HG03135 (cell line): ENCODE results near the gene SOX18.

ENCODE experiments used
- ATAC-seq: cut with Tn5 transposase; IDR thresholded peaks from one replicate; pipeline ENCODE4 v1.9.1; 2021; ENCODE audit warnings: mild to moderate bottlenecking, moderate library complexity; ENCODE audit not compliant: unreplicated experiment

The SOX18 gene

GRCh38 chr20:64039293-64040160, 9.9 kb downstream of the SOX18 start:
- ATAC-seq = no peak

- ATAC-seq = peak; percentile 47
Observed at GRCh38 chr20:64038565-64039292, 10.7 kb downstream of the SOX18 start.

- ATAC-seq = peak; percentile 26
Observed at GRCh38 chr20:64038224-64038564, 11.2 kb downstream of the SOX18 start.

- ATAC-seq = peak; percentile 5
Observed at GRCh38 chr20:64037498-64038213, 11.8 kb downstream of the SOX18 start.

- no peak for ATAC-seq
Observed at GRCh38 chr20:64037199-64037497, 12.3 kb downstream of the SOX18 start.

GRCh38 chr20:64036346-64037198, 12.9 kb downstream of the SOX18 start:
- ATAC-seq = no peak

- ATAC-seq = no peak
Observed at GRCh38 chr20:64035933-64036345, 13.5 kb downstream of the SOX18 start, which contains the start of gene C20orf204. Gene C20orf204 (plus strand): TSS chr20:64036182. CDS start chr20:64036324, 142 bp downstream.

GRCh38 chr20:64035066-64035932, 14.1 kb downstream of the SOX18 start:
- ATAC-seq = no peak

GRCh38 chr20:64033981-64034493, 15.4 kb downstream of the SOX18 start:
- ATAC-seq = no peak

- no peak for ATAC-seq
Observed at GRCh38 chr20:64032706-64033624, 16.5 kb downstream of the SOX18 start.

GRCh38 chr20:64031822-64032314, 17.6 kb downstream of the SOX18 start:
- ATAC-seq = no peak

- ATAC-seq = no peak
Observed at GRCh38 chr20:64030371-64031134, 18.9 kb downstream of the SOX18 start.

- ATAC-seq = no peak
Observed at GRCh38 chr20:64029293-64030117, 19.9 kb downstream of the SOX18 start.

GRCh38 chr20:64027981-64028685, 21.3 kb downstream of the SOX18 start:
- ATAC-seq = no peak

GRCh38 chr20:64025826-64026412, 23.5 kb downstream of the SOX18 start:
- no peak for ATAC-seq
